Measurements from ENCODE around the gene ITGAX. TPM values are rescaled to one million over a fixed set of nuclear protein-coding genes. Genes with fewer than 3 reads are reported as not detected.

Gene ITGAX
- polyA plus RNA-seq, 6 donors from 2014 or later, result 0.57 to 1.1 (median 0.91) TPM; not detected in 2

GRCh38 chr16:31428279-31428597 lies 73.3 kb downstream of the ITGAX start, which contains the start of gene COX6A2:
TSS of gene COX6A2 (minus strand) at chr16:31428360. CDS start at chr16:31428325, 35 bp downstream.
- H3K27ac Mint-ChIP-seq, result peak within 1 kb of the TSS in 1 of 6 donors; percentile 32
- H3K9me3 Mint-ChIP-seq, result no peaks in the 10 kb centered on the region
- H3K4me3 Mint-ChIP-seq, result peak within 1 kb of the TSS; percentile 15 to 86 (median 60)
- H3K4me1 Mint-ChIP-seq, result peaks cover 0 to 6% (median 0%) of the 10 kb centered on the region in 3 donors
- peaks cover 10 to 33% (median 32%) of the 10 kb centered on the region in 3 donors for H3K27me3 Mint-ChIP-seq
- ATAC-seq (ENCODE audit: low read depth in 2 of 2), result no peak
- no peaks in the 10 kb centered on the region for H3K36me3 Mint-ChIP-seq
- DNase-seq, result no peak

GRCh38 chr16:31428638-31429247 lies 73.8 kb downstream of the ITGAX start:
- H3K27me3 Mint-ChIP-seq, result peaks cover 6 to 28% (median 28%) of the 10 kb centered on the region in 3 donors
- H3K27ac Mint-ChIP-seq, result no peak overlapping the region
- H3K4me3 Mint-ChIP-seq, result peak overlapping the region in 6 of 8 donors; percentile 15 to 86 (median 52)
- no peaks in the 10 kb centered on the region for H3K9me3 Mint-ChIP-seq
- H3K4me1 Mint-ChIP-seq, result peaks cover 0 to 6% (median 0%) of the 10 kb centered on the region in 3 donors
- ATAC-seq (ENCODE audit: low read depth in 2 of 2), result no peak
- H3K36me3 Mint-ChIP-seq, result no peaks in the 10 kb centered on the region
- no peak for DNase-seq

- no peak for DNase-seq
- Mint-ChIP-seq H3K27me3 (peaks cover 6 to 23% (median 22%) of the 10 kb centered on the region in 3 donors), H3K4me3 (no peak overlapping the region), H3K4me1 (peaks cover 0 to 6% (median 0%) of the 10 kb centered on the region in 3 donors), H3K36me3 (no peaks in the 10 kb centered on the region), H3K9me3 (no peaks in the 10 kb centered on the region), H3K27ac (no peak overlapping the region)
- no peak for ATAC-seq (ENCODE audit: low read depth in 2 of 2)
Observed at GRCh38 chr16:31429314-31429713, 74.3 kb downstream of the ITGAX start.

GRCh38 chr16:31429796-31430195 lies 74.8 kb downstream of the ITGAX start:
- ATAC-seq (ENCODE audit: low read depth in 2 of 2), result no peak
- DNase-seq, result no peak
- Mint-ChIP-seq H3K9me3 (no peaks in the 10 kb centered on the region), H3K27ac (no peak overlapping the region), H3K27me3 (peaks cover 6 to 18% (median 18%) of the 10 kb centered on the region in 3 donors), H3K4me3 (no peak overlapping the region), H3K36me3 (no peaks in the 10 kb centered on the region), H3K4me1 (peaks cover 0 to 6% (median 0%) of the 10 kb centered on the region in 3 donors)

GRCh38 chr16:31430380-31431052 lies 75.5 kb downstream of the ITGAX start:
- Mint-ChIP-seq H3K4me3 (no peak overlapping the region), H3K9me3 (no peaks in the 10 kb centered on the region), H3K27me3 (peaks cover 6 to 11% (median 10%) of the 10 kb centered on the region in 3 donors), H3K27ac (peak overlapping the region in 2 of 6 donors; percentile 38 to 59), H3K4me1 (peaks cover 0 to 6% (median 0%) of the 10 kb centered on the region in 3 donors), H3K36me3 (no peaks in the 10 kb centered on the region)
- DNase-seq, result no peak
- ATAC-seq (ENCODE audit: low read depth in 2 of 2), result no peak

Other genes starting within 250 kb of the ITGAX start
- 10 to 100 TPM; 23.1 to 41.2 (median 27.3) TPM for gene BCKDK, start 246.8 kb upstream of the ITGAX start, polyA plus RNA-seq (ENCODE audit: low read depth in 6 of 6)
- 10 to 100 TPM; 39.0 to 68.1 (median 51.6) TPM for gene KAT8, start 237.5 kb upstream of the ITGAX start, polyA plus RNA-seq (ENCODE audit: low read depth in 6 of 6)
- under 1 TPM in 1 of 6 donors, not detected in 5; 0.40 TPM for gene PRSS8, start 219.4 kb upstream of the ITGAX start, polyA plus RNA-seq (ENCODE audit: low read depth in 6 of 6)
- under 1 TPM in 4 of 6 donors, not detected in 2; 0.40 to 0.85 (median 0.64) TPM for gene PRSS36, start 205.1 kb upstream of the ITGAX start, polyA plus RNA-seq (ENCODE audit: low read depth in 6 of 6)
- 100 to 1,000 TPM in 5 of 6 donors, 10 to 100 TPM in 1; 79.0 to 177 (median 145) TPM for gene FUS, start 175.0 kb upstream of the ITGAX start, polyA plus RNA-seq (ENCODE audit: low read depth in 6 of 6)
- gene PYCARD, start 152.4 kb upstream of the ITGAX start, polyA plus RNA-seq (ENCODE audit: low read depth in 6 of 6), result 10 to 100 TPM; 48.8 to 79.2 (median 68.8) TPM
- not detected for gene TRIM72, start 141.1 kb upstream of the ITGAX start, polyA plus RNA-seq (ENCODE audit: low read depth in 6 of 6)
- gene PYDC1, start 138.0 kb upstream of the ITGAX start, polyA plus RNA-seq (ENCODE audit: low read depth in 6 of 6), result not detected
- gene ITGAM, start 95.2 kb upstream of the ITGAX start, polyA plus RNA-seq (ENCODE audit: low read depth in 6 of 6), result 1 to 10 TPM in 4 of 6 donors, under 1 TPM in 2; 0.27 to 4.4 (median 1.6) TPM
- not detected for gene ITGAD, start 38.2 kb downstream of the ITGAX start, polyA plus RNA-seq (ENCODE audit: low read depth in 6 of 6)
- not detected for gene COX6A2, start 73.2 kb downstream of the ITGAX start, polyA plus RNA-seq (ENCODE audit: low read depth in 6 of 6)
- under 1 TPM in 1 of 6 donors, not detected in 5; 0.33 TPM for gene ZNF843, start 87.6 kb downstream of the ITGAX start, polyA plus RNA-seq (ENCODE audit: low read depth in 6 of 6)
- gene ARMC5, start 104.3 kb downstream of the ITGAX start, polyA plus RNA-seq (ENCODE audit: low read depth in 6 of 6), result 1 to 10 TPM; 4.2 to 8.2 (median 6.1) TPM
- gene TGFB1I1, start 117.0 kb downstream of the ITGAX start, polyA plus RNA-seq (ENCODE audit: low read depth in 6 of 6), result 1 to 10 TPM in 2 of 6 donors, under 1 TPM in 2, not detected in 2; 0.57 to 1.4 (median 0.94) TPM
- gene SLC5A2, start 127.9 kb downstream of the ITGAX start, polyA plus RNA-seq (ENCODE audit: low read depth in 6 of 6), result under 1 TPM in 3 of 6 donors, not detected in 3; 0.15 to 0.20 (median 0.18) TPM
- 10 to 100 TPM; 12.6 to 25.3 (median 21.2) TPM for gene RUSF1, start 153.2 kb downstream of the ITGAX start, polyA plus RNA-seq (ENCODE audit: low read depth in 6 of 6)
- not detected for gene AHSP, start 172.7 kb downstream of the ITGAX start, polyA plus RNA-seq (ENCODE audit: low read depth in 6 of 6)